ENCODE measurements around the gene HYAL2.

The HYAL2 gene

GRCh38 chr3:50323614-50324199 is 1.2 kb upstream of the HYAL2 start:
- TF ChIP-seq ZNF274 (IDR thresholded peaks at IDR 0.05; ENCODE audit: low read depth, low read length) (no peak), SUZ12 (IDR thresholded peaks at IDR 0.05; ENCODE audit: extremely low read depth, insufficient read depth, insufficient read length) (no peak)
- Histone ChIP-seq H3K9ac (ENCODE audit: insufficient read length, low read depth) (no peak overlapping the region), H3K4me1 (ENCODE audit: insufficient read depth, insufficient read length) (peaks cover 38% of the 10 kb centered on the region), H3K27me3 (ENCODE audit: insufficient read depth, insufficient read length) (no peaks in the 10 kb centered on the region), H3K36me3 (ENCODE audit: insufficient read depth, insufficient read length, low read length) (peaks cover 59% of the 10 kb centered on the region), H3K4me3 (ENCODE audit: insufficient read length, low read depth) (no peak overlapping the region), H3K9me3 (ENCODE audit: insufficient read depth, low read length) (no peaks in the 10 kb centered on the region)
- no peak for DNase-seq (ENCODE audit: low read depth, low spot score)

GRCh38 chr3:50323092-50323600 is 601 bp upstream of the HYAL2 start:
- peak overlapping the region; percentile 74 for H3K4me3 ChIP-seq (ENCODE audit: insufficient read length, low read depth)
- DNase-seq (ENCODE audit: low read depth, low spot score), result no peak
- H3K27me3 ChIP-seq (ENCODE audit: insufficient read depth, insufficient read length), result no peaks in the 10 kb centered on the region
- H3K9ac ChIP-seq (ENCODE audit: insufficient read length, low read depth), result peak overlapping the region; percentile 99
- peaks cover 65% of the 10 kb centered on the region for H3K36me3 ChIP-seq (ENCODE audit: insufficient read depth, insufficient read length, low read length)
- no peak for TF ChIP-seq SUZ12 (IDR thresholded peaks at IDR 0.05; ENCODE audit: extremely low read depth, insufficient read depth, insufficient read length)
- no peak for TF ChIP-seq ZNF274 (IDR thresholded peaks at IDR 0.05; ENCODE audit: low read depth, low read length)
- no peak for TF ChIP-seq YY1 (IDR thresholded peaks at IDR 0.05; ENCODE audit: insufficient read depth, insufficient read length)
- H3K4me1 ChIP-seq (ENCODE audit: insufficient read depth, insufficient read length), result peaks cover 44% of the 10 kb centered on the region
- no peaks in the 10 kb centered on the region for H3K9me3 ChIP-seq (ENCODE audit: insufficient read depth, low read length)

DNA sequence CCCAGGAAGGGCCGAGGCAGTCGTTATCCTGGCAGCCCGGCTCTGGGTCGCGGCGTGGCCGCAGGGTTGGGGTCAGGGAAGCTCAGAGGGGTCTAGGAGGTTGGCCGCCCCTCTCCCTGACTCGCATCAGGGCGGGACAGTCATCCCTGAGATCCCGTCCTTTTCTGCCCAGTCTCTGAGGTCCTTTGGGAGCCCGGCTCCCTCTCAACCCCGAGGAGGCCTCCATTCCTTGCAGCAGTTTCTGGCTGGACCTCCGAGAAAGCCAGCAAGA is 495 bp downstream of the HYAL2 start:
- peak overlapping the region; percentile 74 for H3K4me3 ChIP-seq (ENCODE audit: insufficient read length, low read depth)
- peak overlapping the region; percentile 99 for H3K9ac ChIP-seq (ENCODE audit: insufficient read length, low read depth)
- DNase-seq (ENCODE audit: low read depth, low spot score), result no peak
- H3K27me3 ChIP-seq (ENCODE audit: insufficient read depth, insufficient read length), result no peaks in the 10 kb centered on the region
- peaks cover 53% of the 10 kb centered on the region for H3K4me1 ChIP-seq (ENCODE audit: insufficient read depth, insufficient read length)
- no peaks in the 10 kb centered on the region for H3K9me3 ChIP-seq (ENCODE audit: insufficient read depth, low read length)
- TF ChIP-seq YY1 (IDR thresholded peaks at IDR 0.05; ENCODE audit: insufficient read depth, insufficient read length) (no peak), SUZ12 (IDR thresholded peaks at IDR 0.05; ENCODE audit: extremely low read depth, insufficient read depth, insufficient read length) (no peak), ZNF274 (IDR thresholded peaks at IDR 0.05; ENCODE audit: low read depth, low read length) (no peak)
- peaks cover 75% of the 10 kb centered on the region for H3K36me3 ChIP-seq (ENCODE audit: insufficient read depth, insufficient read length, low read length)

- TF ChIP-seq YY1 (IDR thresholded peaks at IDR 0.05; ENCODE audit: insufficient read depth, insufficient read length) (no peak), SUZ12 (IDR thresholded peaks at IDR 0.05; ENCODE audit: extremely low read depth, insufficient read depth, insufficient read length) (no peak), ZNF274 (IDR thresholded peaks at IDR 0.05; ENCODE audit: low read depth, low read length) (no peak)
- Histone ChIP-seq H3K27me3 (ENCODE audit: insufficient read depth, insufficient read length) (no peaks in the 10 kb centered on the region), H3K9ac (ENCODE audit: insufficient read length, low read depth) (peak overlapping the region; percentile 99), H3K9me3 (ENCODE audit: insufficient read depth, low read length) (no peaks in the 10 kb centered on the region), H3K4me3 (ENCODE audit: insufficient read length, low read depth) (peak overlapping the region; percentile 87), H3K4me1 (ENCODE audit: insufficient read depth, insufficient read length) (peaks cover 57% of the 10 kb centered on the region), H3K36me3 (ENCODE audit: insufficient read depth, insufficient read length, low read length) (peaks cover 73% of the 10 kb centered on the region)
- peak; percentile 87 for DNase-seq (ENCODE audit: low read depth, low spot score)
Measured at GRCh38 chr3:50321336-50322114, 1.0 kb downstream of the HYAL2 start.

DNA sequence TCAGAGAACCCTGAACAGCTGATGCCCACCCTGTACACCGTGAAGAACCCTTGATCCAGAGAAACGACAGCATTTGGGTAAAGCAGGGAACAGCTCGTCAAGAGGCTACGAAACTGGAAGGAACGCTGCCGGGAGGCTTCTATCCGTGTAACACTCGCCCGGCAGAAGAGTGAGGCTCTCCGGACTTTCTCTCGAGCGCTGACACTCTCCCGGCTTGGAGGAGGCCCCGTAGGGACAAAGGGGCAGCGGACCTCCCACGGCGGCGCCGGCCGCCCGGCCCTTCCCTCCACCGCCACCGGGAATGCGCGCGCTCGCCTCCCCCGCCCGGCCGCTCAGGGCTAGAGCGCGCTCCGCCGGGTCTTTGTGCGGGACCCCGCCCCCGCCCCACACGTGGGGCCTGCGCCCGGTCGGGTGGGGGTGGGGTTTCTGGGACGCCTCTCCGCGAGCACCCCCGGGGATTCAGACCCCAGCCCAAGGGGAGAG is 1.7 kb downstream of the HYAL2 start:
- Histone ChIP-seq H3K4me1 (ENCODE audit: insufficient read depth, insufficient read length) (peaks cover 60% of the 10 kb centered on the region), H3K36me3 (ENCODE audit: insufficient read depth, insufficient read length, low read length) (peaks cover 73% of the 10 kb centered on the region), H3K9me3 (ENCODE audit: insufficient read depth, low read length) (no peaks in the 10 kb centered on the region), H3K27me3 (ENCODE audit: insufficient read depth, insufficient read length) (no peaks in the 10 kb centered on the region), H3K4me3 (ENCODE audit: insufficient read length, low read depth) (peak overlapping the region; percentile 87), H3K9ac (ENCODE audit: insufficient read length, low read depth) (peak overlapping the region; percentile 99)
- TF ChIP-seq SUZ12 (IDR thresholded peaks at IDR 0.05; ENCODE audit: extremely low read depth, insufficient read depth, insufficient read length) (no peak), ZNF274 (IDR thresholded peaks at IDR 0.05; ENCODE audit: low read depth, low read length) (no peak), YY1 (IDR thresholded peaks at IDR 0.05; ENCODE audit: insufficient read depth, insufficient read length) (no peak)
- no peak for DNase-seq (ENCODE audit: low read depth, low spot score)

DNA sequence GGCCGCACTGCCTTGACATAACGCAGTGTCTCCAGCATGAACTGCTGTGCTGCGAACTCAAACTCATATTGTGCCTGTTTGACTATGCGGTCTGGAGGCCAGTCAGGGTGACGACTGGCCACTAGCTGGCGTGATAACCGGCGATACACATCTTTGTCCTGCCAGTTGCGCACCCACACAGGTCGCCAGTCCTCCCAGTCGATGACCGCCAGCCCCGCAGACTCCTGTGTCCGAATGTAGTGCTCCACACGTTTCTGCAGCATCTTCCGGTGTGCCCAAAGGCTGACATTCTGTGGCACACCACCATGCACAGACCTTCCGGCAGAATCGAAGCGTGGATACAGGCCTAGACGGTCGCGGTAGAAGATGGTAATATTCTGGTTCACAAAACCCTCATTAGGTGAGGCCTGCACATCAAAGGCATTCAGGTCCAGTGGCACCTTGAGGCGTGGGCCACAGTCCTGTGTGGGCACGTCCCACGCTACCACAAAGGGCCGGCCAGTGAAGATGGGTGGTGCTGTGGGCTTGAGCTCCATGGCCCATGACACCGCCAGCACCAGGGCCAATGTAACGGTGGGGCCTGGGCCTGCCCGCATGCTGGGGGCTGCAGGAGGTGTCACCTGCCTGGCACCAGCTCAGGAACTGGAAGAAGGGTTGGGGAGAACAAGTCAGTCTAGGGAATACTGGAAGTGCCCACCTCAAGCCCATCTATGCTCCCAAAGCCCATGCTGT is 2.5 kb downstream of the HYAL2 start:
- TF ChIP-seq ZNF274 (IDR thresholded peaks at IDR 0.05; ENCODE audit: low read depth, low read length) (no peak), SUZ12 (IDR thresholded peaks at IDR 0.05; ENCODE audit: extremely low read depth, insufficient read depth, insufficient read length) (no peak), YY1 (IDR thresholded peaks at IDR 0.05; ENCODE audit: insufficient read depth, insufficient read length) (no peak)
- no peak for DNase-seq (ENCODE audit: low read depth, low spot score)
- H3K9me3 ChIP-seq (ENCODE audit: insufficient read depth, low read length), result no peaks in the 10 kb centered on the region
- H3K9ac ChIP-seq (ENCODE audit: insufficient read length, low read depth), result peak overlapping the region; percentile 99
- peak overlapping the region; percentile 87 for H3K4me3 ChIP-seq (ENCODE audit: insufficient read length, low read depth)
- peaks cover 60% of the 10 kb centered on the region for H3K4me1 ChIP-seq (ENCODE audit: insufficient read depth, insufficient read length)
- no peaks in the 10 kb centered on the region for H3K27me3 ChIP-seq (ENCODE audit: insufficient read depth, insufficient read length)
- H3K36me3 ChIP-seq (ENCODE audit: insufficient read depth, insufficient read length, low read length), result peaks cover 71% of the 10 kb centered on the region
